Measurements from ENCODE around the gene SNAPC3. TPM values are rescaled to one million over a fixed set of nuclear protein-coding genes. Genes with fewer than 3 reads are reported as not detected.

SNAPC3 gene
- total and polyA plus RNA-seq, 8 donors: 7.7 to 217 (median 21.3) TPM

DNA sequence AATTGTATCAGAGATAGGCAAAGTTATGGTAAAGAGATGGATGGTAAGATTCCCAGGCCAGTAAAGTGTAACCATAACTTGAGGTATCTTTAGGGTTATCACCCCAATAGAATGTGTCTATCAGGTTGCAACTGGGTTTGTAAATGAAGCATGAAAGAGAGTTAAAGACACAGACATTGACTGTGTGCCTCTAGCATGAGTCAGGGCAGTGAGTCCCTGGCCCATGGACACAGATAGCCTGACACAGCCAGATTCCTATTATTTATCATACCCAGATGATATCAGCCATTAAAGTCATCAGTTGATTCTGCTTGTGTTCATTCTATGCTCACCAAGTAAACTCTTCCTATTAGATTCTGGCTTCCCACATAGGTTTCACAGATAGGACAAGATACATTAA lies 33.5 kb upstream of the SNAPC3 start:
- intact Hi-C loops (cut with DNase I; ENCODE audit: low total_unique reads): no loop called here
- Histone ChIP-seq H3K27ac (no peak overlapping the region), H3K4me3 (no peak overlapping the region), H3K36me3 (no peaks in the 10 kb centered on the region), H3K27me3 (no peaks in the 10 kb centered on the region), H3K9me3 (no peaks in the 10 kb centered on the region), H3K4me1 (no peaks in the 10 kb centered on the region)
- no peak for TF ChIP-seq POLR2AphosphoS5 (IDR thresholded peaks at IDR 0.05)
- TF ChIP-seq EP300 (IDR thresholded peaks at IDR 0.05): no peak
- no peak for TF ChIP-seq POLR2A (IDR thresholded peaks at IDR 0.05)
- TF ChIP-seq, protein P1, sequence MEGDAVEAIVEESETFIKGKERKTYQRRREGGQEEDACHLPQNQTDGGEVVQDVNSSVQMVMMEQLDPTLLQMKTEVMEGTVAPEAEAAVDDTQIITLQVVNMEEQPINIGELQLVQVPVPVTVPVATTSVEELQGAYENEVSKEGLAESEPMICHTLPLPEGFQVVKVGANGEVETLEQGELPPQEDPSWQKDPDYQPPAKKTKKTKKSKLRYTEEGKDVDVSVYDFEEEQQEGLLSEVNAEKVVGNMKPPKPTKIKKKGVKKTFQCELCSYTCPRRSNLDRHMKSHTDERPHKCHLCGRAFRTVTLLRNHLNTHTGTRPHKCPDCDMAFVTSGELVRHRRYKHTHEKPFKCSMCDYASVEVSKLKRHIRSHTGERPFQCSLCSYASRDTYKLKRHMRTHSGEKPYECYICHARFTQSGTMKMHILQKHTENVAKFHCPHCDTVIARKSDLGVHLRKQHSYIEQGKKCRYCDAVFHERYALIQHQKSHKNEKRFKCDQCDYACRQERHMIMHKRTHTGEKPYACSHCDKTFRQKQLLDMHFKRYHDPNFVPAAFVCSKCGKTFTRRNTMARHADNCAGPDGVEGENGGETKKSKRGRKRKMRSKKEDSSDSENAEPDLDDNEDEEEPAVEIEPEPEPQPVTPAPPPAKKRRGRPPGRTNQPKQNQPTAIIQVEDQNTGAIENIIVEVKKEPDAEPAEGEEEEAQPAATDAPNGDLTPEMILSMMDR (IDR thresholded peaks at IDR 0.05): no peak
- DNase-seq: no peak

DNA sequence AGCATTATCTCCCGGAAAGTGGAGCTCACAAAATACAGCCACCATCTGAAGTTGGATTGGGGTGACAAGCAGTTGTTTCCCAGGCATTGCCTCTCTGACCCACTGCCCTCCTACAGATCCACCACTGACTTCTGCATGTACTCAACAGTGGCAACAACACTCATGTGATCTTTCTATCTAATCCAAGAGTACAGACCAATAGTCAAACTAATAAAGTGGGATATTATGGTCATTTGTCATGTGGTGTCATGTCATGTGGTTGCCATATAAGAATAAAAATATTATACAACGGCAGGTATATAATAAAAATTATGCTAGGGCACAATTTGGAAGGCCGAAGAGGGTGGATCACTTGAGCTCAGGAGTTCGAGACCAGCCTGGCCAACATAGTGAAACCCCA lies 33.0 kb upstream of the SNAPC3 start:
- TF ChIP-seq, protein P1 (IDR thresholded peaks at IDR 0.05): no peak
- TF ChIP-seq POLR2A (IDR thresholded peaks at IDR 0.05) (no peak), POLR2AphosphoS5 (IDR thresholded peaks at IDR 0.05) (no peak), EP300 (IDR thresholded peaks at IDR 0.05) (no peak)
- Histone ChIP-seq H3K4me1 (no peaks in the 10 kb centered on the region), H3K9me3 (no peaks in the 10 kb centered on the region), H3K27ac (no peak overlapping the region), H3K4me3 (no peak overlapping the region), H3K36me3 (no peaks in the 10 kb centered on the region), H3K27me3 (no peaks in the 10 kb centered on the region)
- intact Hi-C loops (cut with DNase I; ENCODE audit: low total_unique reads): no loop called here
- no peak for DNase-seq
- 85 to 97% (median 93%) methylated on average over 4 of the region's 4 CpGs for WGBS, 5 donors

DNA sequence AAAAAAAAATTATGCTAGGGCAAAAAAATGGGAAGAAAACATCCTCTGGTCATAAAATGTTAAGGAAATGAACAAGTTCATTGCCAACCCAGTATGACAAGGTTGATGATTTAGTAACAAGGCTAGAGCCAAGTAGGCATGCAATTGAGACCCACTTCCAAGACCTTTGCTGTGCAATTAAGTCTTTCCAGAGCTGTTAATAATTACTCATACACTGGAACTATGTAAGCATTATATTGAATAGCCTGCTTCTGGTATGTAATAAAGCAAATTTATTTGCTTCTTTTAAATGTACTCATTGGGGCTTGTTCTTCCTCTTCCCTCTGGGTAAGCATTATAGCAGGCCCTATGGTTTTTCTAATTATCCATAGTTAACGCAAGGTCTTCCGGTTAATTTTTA lies 32.5 kb upstream of the SNAPC3 start:
- 26 to 77% (median 47%) methylated on average over 2 of the region's 2 CpGs for WGBS, 5 donors
- Histone ChIP-seq H3K4me3 (no peak overlapping the region), H3K27ac (no peak overlapping the region), H3K27me3 (no peaks in the 10 kb centered on the region), H3K9me3 (no peaks in the 10 kb centered on the region), H3K36me3 (no peaks in the 10 kb centered on the region), H3K4me1 (no peaks in the 10 kb centered on the region)
- TF ChIP-seq, protein P1 (IDR thresholded peaks at IDR 0.05): no peak
- TF ChIP-seq POLR2AphosphoS5 (IDR thresholded peaks at IDR 0.05) (no peak), POLR2A (IDR thresholded peaks at IDR 0.05) (no peak), EP300 (IDR thresholded peaks at IDR 0.05) (no peak)
- peak in 1 of 2 donors; percentile 42 for DNase-seq
- intact Hi-C loops (cut with DNase I; ENCODE audit: low total_unique reads): no loop called here

DNA sequence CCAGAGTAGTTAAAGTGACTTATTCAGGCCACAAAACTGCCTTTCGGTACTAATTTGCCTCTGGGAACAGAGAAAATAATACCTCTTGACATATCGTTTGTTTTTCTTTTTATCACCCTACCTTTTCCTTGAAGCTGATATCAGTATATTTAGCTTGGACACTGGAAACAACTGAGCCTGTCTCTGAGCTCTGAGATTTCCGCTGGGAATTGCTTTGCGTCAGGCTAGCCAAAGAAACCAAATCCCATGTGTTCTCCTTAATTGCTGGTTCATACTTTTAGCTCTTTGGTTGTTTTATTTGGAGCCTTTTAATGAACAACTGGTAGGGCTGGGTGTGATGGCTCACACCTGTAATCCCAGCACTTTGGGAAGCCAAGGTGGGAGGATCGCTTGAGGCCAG lies 30.3 kb upstream of the SNAPC3 start:
- H3K36me3 ChIP-seq: no peaks in the 10 kb centered on the region
- H3K9me3 ChIP-seq: no peaks in the 10 kb centered on the region
- intact Hi-C loops (cut with DNase I; ENCODE audit: low total_unique reads): no loop called here
- no peak overlapping the region for H3K27ac ChIP-seq
- H3K4me3 ChIP-seq: no peak overlapping the region
- WGBS, 5 donors: 41 to 63% (median 54%) methylated on average over 5 of the region's 5 CpGs
- no peak for DNase-seq
- no peaks in the 10 kb centered on the region for H3K4me1 ChIP-seq
- TF ChIP-seq, protein P1 (IDR thresholded peaks at IDR 0.05): no peak
- no peak for TF ChIP-seq POLR2A (IDR thresholded peaks at IDR 0.05)
- no peak for TF ChIP-seq EP300 (IDR thresholded peaks at IDR 0.05)
- no peaks in the 10 kb centered on the region for H3K27me3 ChIP-seq

Measured in stomach (tissue), 9 donors.